Transverse colon (tissue), 4 donors: ENCODE measurements around the gene FUZ. TPM values are rescaled to one million over a fixed set of nuclear protein-coding genes. Genes with fewer than 3 reads are reported as not detected.
A peak's percentile ranks its signal among the peaks of the same experiment; 100 is the strongest.

Experiments used
- DNase-seq: peaks from one replicate; pipeline ENCODE4 v3.0.0-alpha.2; 2019
- H3K27ac ChIP-seq, 4 donors: fragments of 200-600 bp; sonication (generic); 2 replicates each; pipeline ENCODE4 v1.5.1; 2016 to 2018; ENCODE audit warnings: inconsistent platforms in 4 of 4
- H3K27me3 ChIP-seq: fragments of 200-600 bp; sonication (generic); 2 replicates; pipeline ENCODE4 v1.5.1; 2017; ENCODE audit warnings: inconsistent platforms
- H3K36me3 ChIP-seq, 4 donors: fragments of 200-600 bp; sonication (generic); 2 replicates each; pipeline ENCODE4 v1.5.1; 2017 to 2019; ENCODE audit warnings: inconsistent platforms in 4 of 4
- H3K4me1 ChIP-seq, 4 donors: fragments of 200-600 bp; sonication (generic); 2 replicates each; pipeline ENCODE4 v1.5.1; 2017 to 2020; ENCODE audit warnings: inconsistent platforms in 4 of 4
- H3K4me3 ChIP-seq, 4 donors: fragments of 200-600 bp; sonication (generic); 1 replicate in 1 of 4; 2 replicates in 3 of 4; pipeline versions ENCODE4 v1.5.1 to v1.6.1; 2017 to 2019; ENCODE audit warnings: inconsistent platforms in 4 of 4
- H3K9me3 ChIP-seq, 2 donors: fragments of 200-600 bp; sonication (generic); 2 replicates each; pipeline ENCODE4 v1.5.1; 2017 to 2019; ENCODE audit warnings: inconsistent platforms in 2 of 2
- CTCF ChIP-seq, 5 experiments: fragments of 200-600 bp in 3 of 5; fragments of 450-650 bp in 2 of 5; sonication (generic) in 3 of 5; IDR thresholded peaks; 1 replicate in 2 of 5; 2 replicates in 3 of 5; pipeline ENCODE4 v1.5.1; 2016 to 2017; ENCODE audit warnings: antibody characterized with exemption in 5 of 5, inconsistent platforms in 3 of 5, mild to moderate bottlenecking in 2 of 5, moderate library complexity in 1 of 5
- EP300 ChIP-seq: sonication (generic); formaldehyde crosslinking; IDR thresholded peaks from one replicate; pipeline ENCODE4 v1.6.1; 2017; ENCODE audit warnings: antibody characterized with exemption, low read depth
- POLR2A ChIP-seq: fragments of 450-650 bp; IDR thresholded peaks from one replicate; pipeline ENCODE4 v1.6.1; 2016; ENCODE audit warnings: antibody characterized with exemption, mild to moderate bottlenecking, moderate library complexity
- POLR2AphosphoS5 ChIP-seq, 3 donors: sonication (generic); formaldehyde crosslinking; IDR thresholded peaks; one replicate each; pipeline ENCODE4 v1.6.1; 2016; ENCODE audit warnings: antibody characterized with exemption in 3 of 3
- WGBS, 2 donors: methylation state at CpG; one replicate each; pipeline ENCODE4 v1.1.5; 2018; ENCODE audit warnings: low coverage in 1 of 2; 5-methylcytosine and 5-hydroxymethylcytosine counted together
- in situ Hi-C, 4 donors: fragments of 200-750 bp; cut with MboI; loops; one replicate each; pipeline versions ENCODE4 v1.15.0 to v1.15.1; 2017; ENCODE audit warnings: low sequenced_read_pairs in 3 of 4, low pct_ligation_motif_present in 1 of 4, low pct_unique_long_range_greater_than_20kb in 1 of 4
- intact Hi-C: fragments of 100-400 bp; cut with DNase I; formaldehyde crosslinking; loops from one replicate; pipeline ENCODE4 v1.15.1; 2023; ENCODE audit warnings: low total_unique reads
- total RNA-seq, 4 donors: library from RNA; depleted of rRNA; stranded (reverse); fragments of >200 nt; gene quantifications; one replicate each; pipeline ENCODE4 v1.1.0, GENCODE V29; 2016

The FUZ gene
- total RNA-seq, 4 donors from 2014 or later: 10.2 to 20.1 (median 13.1) TPM

DNA sequence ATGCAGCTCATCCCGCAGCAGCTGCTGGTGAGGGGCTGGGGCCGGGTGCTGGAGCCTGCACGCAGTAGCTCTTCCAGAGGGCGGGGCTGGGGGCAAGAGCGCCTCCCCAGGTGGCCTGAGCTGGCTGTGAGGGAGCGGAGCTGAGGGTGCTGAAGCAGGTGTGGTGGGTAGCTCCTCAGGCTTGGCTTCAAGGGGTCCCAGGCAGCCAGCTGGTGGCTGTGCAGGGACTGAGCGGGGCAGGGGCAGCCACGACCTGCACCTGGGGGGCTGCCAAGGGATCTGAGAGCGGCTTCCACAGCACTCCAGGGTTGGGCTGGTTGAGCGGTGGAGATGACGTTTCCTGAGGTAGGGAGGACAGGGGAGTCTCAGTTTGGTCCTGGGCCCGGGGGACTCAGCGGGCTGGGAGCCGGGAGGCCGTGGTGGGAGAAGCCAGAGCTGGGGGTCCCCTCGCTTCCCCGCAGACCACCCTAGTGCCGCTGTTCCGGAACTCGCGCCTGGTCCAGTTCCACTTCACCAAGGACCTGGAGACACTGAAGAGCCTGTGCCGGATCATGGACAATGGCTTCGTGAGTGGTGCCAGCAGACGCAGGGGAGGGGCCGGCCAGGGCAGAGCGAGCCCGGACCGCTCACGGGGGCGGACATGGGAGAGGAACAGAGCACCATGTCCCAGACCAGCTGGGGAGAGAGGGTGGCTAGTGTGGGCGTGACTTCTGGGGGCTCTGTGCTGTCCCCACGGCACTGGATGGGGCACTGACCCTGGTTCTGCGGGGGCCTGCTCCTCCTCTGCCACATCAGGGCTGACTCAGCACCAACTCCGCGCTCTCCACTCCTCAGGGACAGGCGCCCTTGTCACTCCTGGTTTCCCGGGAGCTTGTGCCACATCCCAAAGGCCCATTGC lies 45.2 kb upstream of the FUZ start:
- peaks cover 0 to 11% (median 2%) of the 10 kb centered on the region in 4 donors for H3K36me3 ChIP-seq

DNA sequence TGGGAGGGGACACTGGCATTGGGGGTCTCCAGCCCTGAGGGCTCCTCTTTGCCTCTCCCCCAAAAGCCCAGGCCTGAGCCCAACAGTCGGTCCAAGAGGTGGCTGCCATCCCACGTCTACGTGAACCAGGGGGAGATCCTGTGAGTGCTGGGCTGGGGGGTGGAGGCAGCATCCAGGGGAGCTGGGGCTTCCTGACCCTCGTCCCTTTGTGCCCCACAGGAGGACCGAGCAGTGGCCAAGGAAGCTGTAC lies 44.7 kb upstream of the FUZ start:
- intact Hi-C loops (no loop called here), in situ Hi-C loops (loop anchor here in 1 of 4 donors (25.0 kb wide), 1 partner anchor 370 kb away; the partner anchor contains the start of genes RPL13A and RPS11)
- peaks cover 9 to 20% (median 15%) of the 10 kb centered on the region in 4 donors for H3K4me1 ChIP-seq
- DNase-seq: no peak
- H3K9me3 ChIP-seq: no peaks in the 10 kb centered on the region
- WGBS, 2 donors: 67% methylated on average over 4 of the region's 5 CpGs; no CpG with 5 or more reads in 1 of the 2 donors
- TF ChIP-seq POLR2A (no peak), EP300 (no peak), CTCF (IDR thresholded peaks at IDR 0.05) (no peak), POLR2AphosphoS5 (IDR thresholded peaks at IDR 0.05) (no peak)
- no peaks in the 10 kb centered on the region for H3K27me3 ChIP-seq
- H3K36me3 ChIP-seq: peaks cover 0 to 11% (median 2%) of the 10 kb centered on the region in 4 donors
- no peak overlapping the region for H3K4me3 ChIP-seq
- H3K27ac ChIP-seq: no peak overlapping the region

More for the DNA sequence above, 45.2 kb upstream of the FUZ start:
- Histone ChIP-seq H3K4me3 (no peak overlapping the region), H3K27ac (no peak overlapping the region), H3K4me1 (peaks cover 7 to 19% (median 11%) of the 10 kb centered on the region in 4 donors), H3K9me3 (no peaks in the 10 kb centered on the region), H3K27me3 (no peaks in the 10 kb centered on the region)
- intact Hi-C loops (no loop called here), in situ Hi-C loops (loop anchor here in 1 of 4 donors (25.0 kb wide), 1 partner anchor 371 kb away; the partner anchor contains the start of genes RPL13A and RPS11)
- 90% methylated on average over 37 of the region's 37 CpGs; no CpG with 5 or more reads in 1 of the 2 donors for WGBS, 2 donors
- TF ChIP-seq POLR2A (no peak), POLR2AphosphoS5 (IDR thresholded peaks at IDR 0.05) (no peak)
- no peak for DNase-seq

DNA sequence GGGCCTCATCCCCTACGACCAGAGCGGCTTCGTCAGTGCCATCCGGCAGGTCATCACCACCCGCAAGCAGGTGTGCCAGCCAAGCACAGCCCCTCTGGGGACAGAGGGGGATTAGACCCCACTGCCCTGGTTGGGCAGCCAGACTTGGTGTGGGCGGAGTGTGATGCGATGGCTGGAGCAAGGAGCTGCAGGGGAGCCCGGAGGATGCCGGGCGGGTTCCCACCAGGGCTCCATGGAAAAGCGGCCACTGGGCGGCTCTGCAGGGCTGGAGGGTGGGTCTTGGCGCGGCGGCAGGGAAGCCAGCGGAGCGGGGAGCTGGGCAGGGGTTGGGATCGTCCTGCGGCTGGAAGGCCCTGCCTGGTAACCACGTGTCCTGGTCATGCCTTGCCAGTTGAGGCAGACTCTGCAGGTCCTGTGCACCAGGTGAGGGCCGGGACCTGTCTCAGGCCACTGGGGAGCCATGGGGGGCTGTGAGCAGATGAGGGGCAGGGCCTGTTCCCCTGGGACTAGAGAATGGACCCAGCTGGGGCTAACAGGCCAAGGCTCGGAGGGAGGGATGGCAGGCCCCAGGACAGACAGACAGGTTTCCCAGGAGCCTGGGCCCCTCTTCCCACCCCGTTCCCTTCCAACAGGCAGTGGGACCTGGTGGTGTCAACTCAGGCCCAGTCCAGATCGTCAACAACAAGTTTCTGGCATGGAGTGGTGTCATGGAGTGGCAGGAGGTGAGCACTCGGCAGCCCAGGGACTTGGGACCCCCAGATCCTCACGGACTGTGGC lies 44.2 kb upstream of the FUZ start:
- H3K4me3 ChIP-seq: no peak overlapping the region
- H3K36me3 ChIP-seq: peaks cover 0 to 11% (median 2%) of the 10 kb centered on the region in 4 donors
- no peak overlapping the region for H3K27ac ChIP-seq
- DNase-seq: no peak
- H3K4me1 ChIP-seq: peaks cover 14 to 25% (median 20%) of the 10 kb centered on the region in 4 donors
- WGBS, 2 donors: 94% methylated on average over 26 of the region's 26 CpGs; no CpG with 5 or more reads in 1 of the 2 donors
- H3K27me3 ChIP-seq: no peaks in the 10 kb centered on the region
- in situ Hi-C loops: loop anchor here in 1 of 4 donors (25.0 kb wide), 1 partner anchor 370 kb away; the partner anchor contains the start of genes RPL13A and RPS11
- H3K9me3 ChIP-seq: no peaks in the 10 kb centered on the region
- intact Hi-C loops: no loop called here
- TF ChIP-seq POLR2AphosphoS5 (IDR thresholded peaks at IDR 0.05) (peak in 1 of 3 donors; percentile 2), POLR2A (no peak)

DNA sequence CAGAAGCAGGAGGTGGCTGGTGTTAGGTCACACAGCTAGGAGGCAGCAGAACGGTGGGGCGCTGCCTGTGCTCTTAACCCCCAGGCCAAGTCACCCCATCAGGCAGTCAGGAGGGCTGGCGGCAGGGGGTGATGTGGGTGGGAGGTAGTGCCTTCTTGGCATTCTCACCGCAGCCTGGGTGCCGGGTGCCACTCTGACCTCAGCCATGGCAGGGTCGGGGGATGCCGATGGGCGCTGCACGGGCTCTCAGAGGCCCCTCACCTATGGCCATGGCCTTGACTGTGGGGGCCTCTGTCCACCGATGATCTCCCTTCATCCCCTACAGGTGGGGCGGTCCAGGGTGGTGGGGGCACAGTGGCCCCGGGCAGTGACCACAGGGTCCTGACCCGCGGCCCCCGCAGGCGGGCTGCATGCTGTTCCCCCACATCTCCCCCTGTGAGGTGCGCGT lies 43.5 kb upstream of the FUZ start:
- no peaks in the 10 kb centered on the region for H3K9me3 ChIP-seq
- H3K27ac ChIP-seq: no peak overlapping the region
- intact Hi-C loops: no loop called here
- TF ChIP-seq POLR2AphosphoS5 (IDR thresholded peaks at IDR 0.05) (no peak), CTCF (IDR thresholded peaks at IDR 0.05) (no peak), EP300 (no peak), POLR2A (no peak)
- in situ Hi-C loops: loop anchor here in 1 of 4 donors (25.0 kb wide), 1 partner anchor 369 kb away; the partner anchor contains the start of genes RPL13A and RPS11
- H3K27me3 ChIP-seq: no peaks in the 10 kb centered on the region
- H3K36me3 ChIP-seq: peaks cover 0 to 11% (median 2%) of the 10 kb centered on the region in 4 donors
- DNase-seq: no peak
- 87% methylated on average over 18 of the region's 18 CpGs; no CpG with 5 or more reads in 1 of the 2 donors for WGBS, 2 donors
- no peak overlapping the region for H3K4me3 ChIP-seq
- peaks cover 18 to 30% (median 24%) of the 10 kb centered on the region in 4 donors for H3K4me1 ChIP-seq
